ENCODE results near the gene GLRB.

- TF ChIP-seq CTCF (IDR thresholded peaks at IDR 0.05), result no peak
- TF ChIP-seq POLR2A (IDR thresholded peaks at IDR 0.05), result no peak
- no peak for TF ChIP-seq POLR2AphosphoS5 (IDR thresholded peaks at IDR 0.05)
- TF ChIP-seq EP300 (IDR thresholded peaks at IDR 0.05), result no peak
Observed at GRCh38 chr4:157170321-157170720, 94.4 kb downstream of the GLRB start.

Data from gastroesophageal sphincter (tissue), 3 donors.